Measurements from ENCODE around the gene ZCCHC7.
"Not testable (repeated sequence)": the region's sequence is repeated elsewhere in the genome, so short reads cannot be mapped to it uniquely, and the experiment has no call there.

Gene ZCCHC7

DNA sequence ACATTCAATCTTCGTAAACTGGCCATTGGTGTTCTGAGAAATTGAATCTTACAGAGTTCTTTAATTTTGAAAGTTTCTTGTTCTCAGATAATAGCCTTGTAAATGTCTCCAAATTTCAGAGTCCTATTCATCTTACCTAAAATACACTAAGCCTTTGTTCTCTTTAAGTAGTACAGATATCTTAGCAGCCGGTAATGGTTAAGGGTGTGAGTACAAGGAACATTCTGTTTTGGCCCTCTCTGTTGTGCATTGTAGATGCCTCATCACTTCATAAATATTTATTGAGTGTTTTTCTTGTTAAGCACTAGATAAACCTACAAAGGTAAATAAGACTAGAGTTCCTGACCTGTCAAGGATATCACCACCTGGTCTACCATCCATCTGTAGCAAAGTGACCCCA is 35.2 kb downstream of the ZCCHC7 start:
- Histone ChIP-seq H3K4me1 (ENCODE audit: insufficient read depth, low read length) (no peaks in the 10 kb centered on the region), H3K9me3 (ENCODE audit: low read length) (no peaks in the 10 kb centered on the region), H3K27me3 (ENCODE audit: control insufficient read depth in 1 of 2, insufficient read depth in 2 of 2, low read length in 2 of 2) (no peaks in the 10 kb centered on the region), H3K36me3 (ENCODE audit: insufficient read depth, low read length) (no peaks in the 10 kb centered on the region), H3K4me3 (ENCODE audit: low read depth in 1 of 2, low read length in 2 of 2) (no peak overlapping the region), H3K27ac (ENCODE audit: low read depth, low read length) (no peak overlapping the region), H3K9ac (ENCODE audit: low read length) (no peak overlapping the region)

- Histone ChIP-seq H3K27me3 (ENCODE audit: control insufficient read depth in 1 of 2, insufficient read depth in 2 of 2, low read length in 2 of 2) (no peaks in the 10 kb centered on the region), H3K9me3 (ENCODE audit: low read length) (no peaks in the 10 kb centered on the region), H3K27ac (ENCODE audit: low read depth, low read length) (no peak overlapping the region), H3K4me1 (ENCODE audit: insufficient read depth, low read length) (no peaks in the 10 kb centered on the region), H3K36me3 (ENCODE audit: insufficient read depth, low read length) (no peaks in the 10 kb centered on the region), H3K9ac (ENCODE audit: low read length) (no peak overlapping the region), H3K4me3 (ENCODE audit: low read depth in 1 of 2, low read length in 2 of 2) (no peak overlapping the region)
Observed at GRCh38 chr9:37156205-37156604, 35.8 kb downstream of the ZCCHC7 start.

DNA sequence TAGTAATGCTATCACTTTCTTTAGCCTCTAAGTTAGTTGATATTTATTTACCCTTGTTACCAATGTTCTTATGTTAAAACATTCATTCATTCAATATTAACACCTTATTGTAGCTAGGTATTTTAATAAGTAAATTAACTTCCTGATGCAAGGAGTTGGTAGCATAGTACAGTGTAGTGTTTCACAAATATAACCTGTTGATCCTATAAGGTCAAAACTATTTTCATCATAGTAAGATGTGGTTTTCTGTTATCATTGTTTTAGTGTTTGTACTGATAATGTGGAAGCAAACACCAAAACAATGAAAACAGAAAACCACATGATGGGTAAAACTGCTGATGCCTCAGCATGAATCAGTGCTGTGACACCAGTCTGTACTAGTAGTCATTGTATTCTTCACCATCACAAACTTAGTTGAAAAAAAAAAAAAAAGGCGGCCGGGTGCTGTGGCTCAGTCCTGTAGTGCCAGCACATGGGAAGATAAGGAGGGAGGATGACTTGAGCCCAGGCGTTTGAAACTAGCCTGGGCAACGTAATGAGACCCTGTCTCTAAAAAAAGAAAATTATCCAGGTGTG is 36.5 kb downstream of the ZCCHC7 start:
- Histone ChIP-seq H3K9me3 (ENCODE audit: low read length) (no peaks in the 10 kb centered on the region), H3K4me3 (ENCODE audit: low read depth in 1 of 2, low read length in 2 of 2) (no peak overlapping the region), H3K27me3 (ENCODE audit: control insufficient read depth in 1 of 2, insufficient read depth in 2 of 2, low read length in 2 of 2) (no peaks in the 10 kb centered on the region), H3K36me3 (ENCODE audit: insufficient read depth, low read length) (no peaks in the 10 kb centered on the region), H3K9ac (ENCODE audit: low read length) (no peak overlapping the region), H3K27ac (ENCODE audit: low read depth, low read length) (no peak overlapping the region), H3K4me1 (ENCODE audit: insufficient read depth, low read length) (no peaks in the 10 kb centered on the region)

GRCh38 chr9:37157726-37158377 is 37.5 kb downstream of the ZCCHC7 start:
- no peaks in the 10 kb centered on the region for H3K9me3 ChIP-seq (ENCODE audit: low read length)
- no peak overlapping the region for H3K9ac ChIP-seq (ENCODE audit: low read length)
- no peaks in the 10 kb centered on the region for H3K27me3 ChIP-seq (ENCODE audit: control insufficient read depth in 1 of 2, insufficient read depth in 2 of 2, low read length in 2 of 2)
- H3K36me3 ChIP-seq (ENCODE audit: insufficient read depth, low read length): no peaks in the 10 kb centered on the region
- no peaks in the 10 kb centered on the region for H3K4me1 ChIP-seq (ENCODE audit: insufficient read depth, low read length)
- no peak overlapping the region for H3K27ac ChIP-seq (ENCODE audit: low read depth, low read length)
- no peak overlapping the region for H3K4me3 ChIP-seq (ENCODE audit: low read depth in 1 of 2, low read length in 2 of 2)

GRCh38 chr9:37163299-37163698 is 42.9 kb downstream of the ZCCHC7 start:
- Histone ChIP-seq H3K4me1 (ENCODE audit: insufficient read depth, low read length) (no peaks in the 10 kb centered on the region), H3K27me3 (ENCODE audit: control insufficient read depth in 1 of 2, insufficient read depth in 2 of 2, low read length in 2 of 2) (no peaks in the 10 kb centered on the region), H3K27ac (ENCODE audit: low read depth, low read length) (no peak overlapping the region), H3K9me3 (ENCODE audit: low read length) (no peaks in the 10 kb centered on the region), H3K9ac (ENCODE audit: low read length) (no peak overlapping the region), H3K4me3 (ENCODE audit: low read depth in 1 of 2, low read length in 2 of 2) (no peak overlapping the region), H3K36me3 (ENCODE audit: insufficient read depth, low read length) (no peaks in the 10 kb centered on the region)

- not testable (repeated sequence) for H3K36me3 ChIP-seq (ENCODE audit: insufficient read depth, low read length); H3K9me3 ChIP-seq (ENCODE audit: low read length); H3K4me1 ChIP-seq (ENCODE audit: insufficient read depth, low read length); H3K9ac ChIP-seq (ENCODE audit: low read length); H3K4me3 ChIP-seq (ENCODE audit: low read depth in 1 of 2, low read length in 2 of 2); H3K27me3 ChIP-seq (ENCODE audit: control insufficient read depth in 1 of 2, insufficient read depth in 2 of 2, low read length in 2 of 2); H3K27ac ChIP-seq (ENCODE audit: low read depth, low read length)
Observed at GRCh38 chr9:37164335-37164734, 44.0 kb downstream of the ZCCHC7 start.

GRCh38 chr9:37165644-37166043 is 45.3 kb downstream of the ZCCHC7 start:
- H3K36me3 ChIP-seq (ENCODE audit: insufficient read depth, low read length): no peaks in the 10 kb centered on the region
- no peak overlapping the region for H3K27ac ChIP-seq (ENCODE audit: low read depth, low read length)
- no peaks in the 10 kb centered on the region for H3K9me3 ChIP-seq (ENCODE audit: low read length)
- no peaks in the 10 kb centered on the region for H3K4me1 ChIP-seq (ENCODE audit: insufficient read depth, low read length)
- H3K27me3 ChIP-seq (ENCODE audit: control insufficient read depth in 1 of 2, insufficient read depth in 2 of 2, low read length in 2 of 2): no peaks in the 10 kb centered on the region
- no peak overlapping the region for H3K9ac ChIP-seq (ENCODE audit: low read length)
- no peak overlapping the region for H3K4me3 ChIP-seq (ENCODE audit: low read depth in 1 of 2, low read length in 2 of 2)

- Histone ChIP-seq H3K4me1 (ENCODE audit: insufficient read depth, low read length) (no peaks in the 10 kb centered on the region), H3K36me3 (ENCODE audit: insufficient read depth, low read length) (no peaks in the 10 kb centered on the region), H3K27me3 (ENCODE audit: control insufficient read depth in 1 of 2, insufficient read depth in 2 of 2, low read length in 2 of 2) (no peaks in the 10 kb centered on the region), H3K9ac (ENCODE audit: low read length) (no peak overlapping the region), H3K9me3 (ENCODE audit: low read length) (no peaks in the 10 kb centered on the region), H3K4me3 (ENCODE audit: low read depth in 1 of 2, low read length in 2 of 2) (no peak overlapping the region), H3K27ac (ENCODE audit: low read depth, low read length) (no peak overlapping the region)
Observed at GRCh38 chr9:37167456-37168047, 47.2 kb downstream of the ZCCHC7 start.

DNA sequence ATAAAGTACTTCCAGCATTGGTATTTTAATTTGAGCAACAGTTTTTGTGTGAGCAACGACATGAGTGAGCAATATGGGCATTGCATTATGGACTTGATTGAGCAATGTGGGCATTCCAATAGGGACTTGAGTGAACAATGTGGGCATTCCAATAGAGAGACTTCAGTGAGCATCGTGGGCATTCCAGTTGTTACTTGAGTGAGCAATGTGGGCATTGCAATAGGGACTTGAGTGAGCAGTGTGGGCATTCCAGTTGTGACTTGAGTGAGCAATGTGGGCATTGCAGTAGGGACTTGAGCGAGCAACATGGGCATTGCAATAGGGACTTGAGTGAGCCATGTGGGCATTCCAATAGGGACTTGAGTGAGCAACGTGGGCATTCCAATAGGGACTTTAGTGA is 52.2 kb downstream of the ZCCHC7 start:
- Histone ChIP-seq H3K9me3 (ENCODE audit: low read length) (no peaks in the 10 kb centered on the region), H3K36me3 (ENCODE audit: insufficient read depth, low read length) (no peaks in the 10 kb centered on the region), H3K27ac (ENCODE audit: low read depth, low read length) (no peak overlapping the region), H3K4me1 (ENCODE audit: insufficient read depth, low read length) (no peaks in the 10 kb centered on the region), H3K4me3 (ENCODE audit: low read depth in 1 of 2, low read length in 2 of 2) (no peak overlapping the region), H3K9ac (ENCODE audit: low read length) (no peak overlapping the region), H3K27me3 (ENCODE audit: control insufficient read depth in 1 of 2, insufficient read depth in 2 of 2, low read length in 2 of 2) (no peaks in the 10 kb centered on the region)

- H3K4me3 ChIP-seq (ENCODE audit: low read depth in 1 of 2, low read length in 2 of 2): no peak overlapping the region
- no peak overlapping the region for H3K9ac ChIP-seq (ENCODE audit: low read length)
- no peak overlapping the region for H3K27ac ChIP-seq (ENCODE audit: low read depth, low read length)
- H3K36me3 ChIP-seq (ENCODE audit: insufficient read depth, low read length): no peaks in the 10 kb centered on the region
- H3K9me3 ChIP-seq (ENCODE audit: low read length): no peaks in the 10 kb centered on the region
- H3K4me1 ChIP-seq (ENCODE audit: insufficient read depth, low read length): no peaks in the 10 kb centered on the region
- H3K27me3 ChIP-seq (ENCODE audit: control insufficient read depth in 1 of 2, insufficient read depth in 2 of 2, low read length in 2 of 2): no peaks in the 10 kb centered on the region
Observed at GRCh38 chr9:37174247-37174646, 53.9 kb downstream of the ZCCHC7 start.

- no peak overlapping the region for H3K27ac ChIP-seq (ENCODE audit: low read depth, low read length)
- no peak overlapping the region for H3K4me3 ChIP-seq (ENCODE audit: low read depth in 1 of 2, low read length in 2 of 2)
- no peaks in the 10 kb centered on the region for H3K4me1 ChIP-seq (ENCODE audit: insufficient read depth, low read length)
- H3K9ac ChIP-seq (ENCODE audit: low read length): no peak overlapping the region
- no peaks in the 10 kb centered on the region for H3K27me3 ChIP-seq (ENCODE audit: control insufficient read depth in 1 of 2, insufficient read depth in 2 of 2, low read length in 2 of 2)
- H3K36me3 ChIP-seq (ENCODE audit: insufficient read depth, low read length): no peaks in the 10 kb centered on the region
- H3K9me3 ChIP-seq (ENCODE audit: low read length): no peaks in the 10 kb centered on the region
Observed at GRCh38 chr9:37178742-37179141, 58.4 kb downstream of the ZCCHC7 start.

DNA sequence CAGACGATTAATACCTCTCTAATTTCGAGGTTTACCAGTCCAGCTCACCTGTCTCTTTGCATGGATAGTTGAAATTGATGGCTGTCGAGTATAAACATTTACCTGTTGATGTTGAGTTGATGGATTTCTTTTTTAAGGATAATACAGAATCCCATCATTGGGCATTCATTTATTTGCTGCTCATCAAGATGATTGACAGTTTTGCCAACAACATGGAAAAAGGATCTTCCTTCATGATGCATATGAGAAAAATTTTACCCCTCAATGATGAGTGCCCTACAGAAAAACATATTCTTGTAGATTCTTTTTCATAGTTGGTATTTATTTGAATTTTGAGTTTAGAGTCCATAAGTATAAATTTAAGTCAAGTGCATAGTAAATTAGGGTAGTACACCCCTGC is 59.2 kb downstream of the ZCCHC7 start:
- H3K36me3 ChIP-seq (ENCODE audit: insufficient read depth, low read length): no peaks in the 10 kb centered on the region
- no peak overlapping the region for H3K4me3 ChIP-seq (ENCODE audit: low read depth in 1 of 2, low read length in 2 of 2)
- H3K9ac ChIP-seq (ENCODE audit: low read length): no peak overlapping the region
- no peaks in the 10 kb centered on the region for H3K27me3 ChIP-seq (ENCODE audit: control insufficient read depth in 1 of 2, insufficient read depth in 2 of 2, low read length in 2 of 2)
- H3K9me3 ChIP-seq (ENCODE audit: low read length): no peaks in the 10 kb centered on the region
- H3K27ac ChIP-seq (ENCODE audit: low read depth, low read length): no peak overlapping the region
- no peaks in the 10 kb centered on the region for H3K4me1 ChIP-seq (ENCODE audit: insufficient read depth, low read length)
